ENCODE data around the gene AHCYL1. TPM values are rescaled to one million over a fixed set of nuclear protein-coding genes. Genes with fewer than 3 reads are reported as not detected.

AHCYL1 gene
- total RNA-seq, 1 donor from 2014 or later = 90.1 TPM

DNA sequence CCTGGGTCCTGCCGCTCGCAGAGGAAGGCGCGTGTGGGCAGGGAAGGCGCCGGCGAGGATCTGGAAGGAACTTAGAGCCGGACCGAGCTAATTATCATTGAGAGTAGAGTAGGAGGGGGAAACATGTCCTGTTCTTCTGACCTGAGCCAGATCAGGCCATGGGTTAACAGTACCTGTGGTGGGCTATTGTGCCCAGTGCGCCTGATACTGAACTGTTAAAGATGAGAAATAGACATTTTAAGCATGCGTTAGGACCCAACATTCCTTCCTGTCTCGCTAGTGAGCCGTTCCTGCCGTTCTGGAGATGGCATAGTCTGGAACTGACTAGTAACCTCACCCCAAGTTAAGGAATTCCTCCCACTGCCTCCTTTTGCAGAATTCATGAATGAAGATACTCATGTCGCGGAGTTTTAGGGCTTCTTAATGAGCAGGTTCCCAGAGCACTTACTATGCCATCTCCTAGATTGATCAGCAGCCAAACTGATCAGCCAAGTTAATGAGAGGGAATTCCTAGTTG is 50.7 kb downstream of the AHCYL1 start:
- peak overlapping the region; percentile 94 for H3K4me3 Mint-ChIP-seq
- H3K36me3 Mint-ChIP-seq (ENCODE audit: low read depth) = peaks cover 9% of the 10 kb centered on the region
- TF ChIP-seq, protein P1, sequence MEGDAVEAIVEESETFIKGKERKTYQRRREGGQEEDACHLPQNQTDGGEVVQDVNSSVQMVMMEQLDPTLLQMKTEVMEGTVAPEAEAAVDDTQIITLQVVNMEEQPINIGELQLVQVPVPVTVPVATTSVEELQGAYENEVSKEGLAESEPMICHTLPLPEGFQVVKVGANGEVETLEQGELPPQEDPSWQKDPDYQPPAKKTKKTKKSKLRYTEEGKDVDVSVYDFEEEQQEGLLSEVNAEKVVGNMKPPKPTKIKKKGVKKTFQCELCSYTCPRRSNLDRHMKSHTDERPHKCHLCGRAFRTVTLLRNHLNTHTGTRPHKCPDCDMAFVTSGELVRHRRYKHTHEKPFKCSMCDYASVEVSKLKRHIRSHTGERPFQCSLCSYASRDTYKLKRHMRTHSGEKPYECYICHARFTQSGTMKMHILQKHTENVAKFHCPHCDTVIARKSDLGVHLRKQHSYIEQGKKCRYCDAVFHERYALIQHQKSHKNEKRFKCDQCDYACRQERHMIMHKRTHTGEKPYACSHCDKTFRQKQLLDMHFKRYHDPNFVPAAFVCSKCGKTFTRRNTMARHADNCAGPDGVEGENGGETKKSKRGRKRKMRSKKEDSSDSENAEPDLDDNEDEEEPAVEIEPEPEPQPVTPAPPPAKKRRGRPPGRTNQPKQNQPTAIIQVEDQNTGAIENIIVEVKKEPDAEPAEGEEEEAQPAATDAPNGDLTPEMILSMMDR (conservative IDR thresholded peaks at IDR 0.05) = no peak
- no peak for DNase-seq (ENCODE audit: low read depth, low spot score)
- peaks cover 41% of the 10 kb centered on the region for H3K4me1 Mint-ChIP-seq
- no peaks in the 10 kb centered on the region for H3K27me3 Mint-ChIP-seq (ENCODE audit: low read depth)
- H3K9me3 Mint-ChIP-seq = peaks cover 4% of the 10 kb centered on the region
- peak overlapping the region; percentile 38 for H3K27ac Mint-ChIP-seq (ENCODE audit: unreplicated experiment)

DNA sequence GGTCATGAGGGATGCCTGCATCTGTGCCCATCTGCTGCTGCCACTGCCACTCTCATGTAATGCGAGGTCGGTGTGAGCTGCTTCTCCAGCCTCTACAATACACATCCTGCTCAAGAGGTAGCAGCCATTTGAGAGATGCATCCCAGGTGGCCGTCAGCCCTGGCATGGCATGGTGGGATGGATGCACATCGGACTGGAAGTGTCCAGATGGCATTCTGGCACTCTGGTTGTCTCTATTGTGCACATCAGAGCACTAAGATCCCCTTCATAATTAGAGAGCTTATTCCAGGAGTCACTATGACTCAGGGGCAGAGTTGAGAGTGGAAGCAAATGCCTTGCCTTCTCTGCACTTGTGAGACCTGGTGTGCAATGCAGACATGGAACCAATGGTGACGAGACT is 53.7 kb downstream of the AHCYL1 start:
- Mint-ChIP-seq H3K4me1 (peaks cover 35% of the 10 kb centered on the region), H3K4me3 (no peak overlapping the region), H3K9me3 (peaks cover 4% of the 10 kb centered on the region), H3K36me3 (ENCODE audit: low read depth) (peaks cover 17% of the 10 kb centered on the region), H3K27ac (ENCODE audit: unreplicated experiment) (peak overlapping the region; percentile 75), H3K27me3 (ENCODE audit: low read depth) (no peaks in the 10 kb centered on the region)
- DNase-seq (ENCODE audit: low read depth, low spot score) = no peak
- TF ChIP-seq, protein P1 (conservative IDR thresholded peaks at IDR 0.05) = no peak

DNA sequence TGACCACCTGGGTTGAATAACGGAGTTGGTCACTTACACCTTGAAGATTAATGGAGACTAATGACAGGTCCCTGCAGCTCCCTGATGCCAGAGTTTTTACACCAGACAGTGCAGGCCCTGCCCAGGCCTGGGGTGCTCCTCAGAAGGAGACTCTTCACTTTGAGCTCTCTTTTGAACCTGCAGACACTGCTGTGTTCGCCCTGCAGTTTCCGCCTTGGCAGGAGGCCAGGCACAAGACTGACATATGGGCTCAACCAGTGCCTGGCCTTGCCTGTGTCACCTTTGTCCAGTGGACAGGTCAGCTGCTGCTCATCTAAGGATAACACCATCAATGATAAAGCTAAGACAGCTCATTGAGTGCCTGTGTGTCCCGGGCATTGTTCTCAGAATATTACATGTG is 55.1 kb downstream of the AHCYL1 start:
- H3K4me3 Mint-ChIP-seq = no peak overlapping the region
- H3K4me1 Mint-ChIP-seq = peaks cover 22% of the 10 kb centered on the region
- H3K36me3 Mint-ChIP-seq (ENCODE audit: low read depth) = peaks cover 19% of the 10 kb centered on the region
- H3K27ac Mint-ChIP-seq (ENCODE audit: unreplicated experiment) = no peak overlapping the region
- no peak for DNase-seq (ENCODE audit: low read depth, low spot score)
- TF ChIP-seq, protein P1 (conservative IDR thresholded peaks at IDR 0.05) = no peak
- H3K27me3 Mint-ChIP-seq (ENCODE audit: low read depth) = no peaks in the 10 kb centered on the region
- H3K9me3 Mint-ChIP-seq = no peaks in the 10 kb centered on the region

DNA sequence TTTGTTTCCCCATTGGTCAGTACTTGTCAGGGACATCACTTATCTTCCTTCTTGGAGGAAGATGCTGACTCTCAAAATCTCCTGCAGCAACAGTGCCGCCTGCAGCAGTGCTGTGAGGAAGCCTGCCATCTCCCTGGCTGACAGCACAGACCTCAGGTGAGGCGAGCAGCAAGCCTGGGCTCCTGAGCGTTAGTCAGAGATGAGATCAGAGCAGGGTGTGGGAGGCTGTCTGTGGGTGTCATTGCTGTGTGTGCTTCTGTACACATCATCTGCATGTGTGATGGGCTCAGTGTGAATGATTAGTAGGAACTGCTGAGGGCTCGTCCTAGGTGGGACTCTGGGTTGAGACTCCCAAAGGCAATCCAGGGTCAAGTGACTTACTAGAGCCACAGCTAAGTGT is 56.0 kb downstream of the AHCYL1 start:
- H3K36me3 Mint-ChIP-seq (ENCODE audit: low read depth) = peaks cover 21% of the 10 kb centered on the region
- no peaks in the 10 kb centered on the region for H3K9me3 Mint-ChIP-seq

DNA sequence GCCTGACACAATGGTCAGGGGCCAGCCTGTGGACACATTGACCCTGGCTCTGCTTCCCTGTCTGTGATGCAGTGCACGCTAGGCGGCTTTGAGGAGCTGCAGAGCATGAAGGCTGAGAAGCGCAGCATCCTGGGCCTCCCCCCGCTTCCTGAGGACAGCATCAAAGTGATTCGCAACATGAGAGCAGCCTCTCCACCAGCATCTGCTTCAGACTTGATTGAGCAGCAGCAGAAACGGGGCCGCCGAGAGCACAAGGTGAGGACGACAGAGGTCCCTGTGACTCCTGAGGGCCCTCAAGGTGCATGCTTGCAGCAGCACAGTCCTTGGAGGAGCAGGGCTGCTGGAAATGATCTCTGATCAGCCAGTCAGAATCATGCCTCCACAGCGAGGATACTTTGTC is 58.5 kb downstream of the AHCYL1 start:
- TF ChIP-seq, protein P1 (conservative IDR thresholded peaks at IDR 0.05) = no peak
- no peaks in the 10 kb centered on the region for H3K27me3 Mint-ChIP-seq (ENCODE audit: low read depth)
- no peaks in the 10 kb centered on the region for H3K9me3 Mint-ChIP-seq
- peak overlapping the region; percentile 96 for H3K27ac Mint-ChIP-seq (ENCODE audit: unreplicated experiment)
- DNase-seq (ENCODE audit: low read depth, low spot score) = no peak
- peaks cover 34% of the 10 kb centered on the region for H3K36me3 Mint-ChIP-seq (ENCODE audit: low read depth)
- H3K4me1 Mint-ChIP-seq = peaks cover 10% of the 10 kb centered on the region
- peak overlapping the region; percentile 25 for H3K4me3 Mint-ChIP-seq

More for the DNA sequence above, 56.0 kb downstream of the AHCYL1 start:
- Mint-ChIP-seq H3K27me3 (ENCODE audit: low read depth) (no peaks in the 10 kb centered on the region), H3K4me3 (no peak overlapping the region), H3K27ac (ENCODE audit: unreplicated experiment) (no peak overlapping the region), H3K4me1 (peaks cover 17% of the 10 kb centered on the region)
- DNase-seq (ENCODE audit: low read depth, low spot score) = no peak
- TF ChIP-seq, protein P1 (conservative IDR thresholded peaks at IDR 0.05) = no peak

All from neural crest cell (in vitro differentiated cells).